ENCODE results near the gene DNASE1.

DNA sequence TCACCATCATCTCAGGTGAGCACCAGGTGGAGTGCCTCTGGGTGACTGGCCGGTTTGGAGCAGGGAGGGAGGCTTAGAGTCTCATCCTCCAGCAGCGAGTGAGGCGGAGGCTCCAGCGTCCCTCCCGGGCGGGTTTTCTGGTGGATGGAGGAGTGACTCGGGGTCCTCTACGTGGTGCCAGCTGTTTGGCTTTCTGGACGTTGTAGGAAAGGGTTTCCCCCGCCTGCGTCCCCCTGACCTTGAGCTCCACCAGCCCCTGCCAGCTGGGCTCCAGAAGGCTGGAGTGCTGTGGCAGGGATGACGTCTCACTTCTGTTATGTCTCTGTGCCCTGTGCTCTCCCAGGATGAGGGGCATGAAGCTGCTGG is 522 bp downstream of the DNASE1 start:
- TF ChIP-seq TAF1 (IDR thresholded peaks at IDR 0.05; ENCODE audit: borderline replicate concordance, low read depth, low read length) (no peak), POLR2AphosphoS5 (IDR thresholded peaks at IDR 0.05; ENCODE audit: low read depth, low read length) (no peak), POLR2A (IDR thresholded peaks at IDR 0.05; ENCODE audit: low read depth, low read length) (no peak)
